ENCODE data around the gene GRM7.

Gene GRM7

GRCh38 chr3:7144697-7145308 lies 283.9 kb downstream of the GRM7 start:
- in situ Hi-C loops (cut with MboI; ENCODE audit: low pct_unique_long_range_greater_than_20kb, low sequenced_read_pairs, unreplicated experiment): no loop called here
- TF ChIP-seq CTCF (IDR thresholded peaks at IDR 0.05; ENCODE audit: extremely low read depth, insufficient read depth, missing control alignments): peak; percentile 66
- peak; percentile 6 for DNase-seq (ENCODE audit: low spot score)

- in situ Hi-C loops (cut with MboI; ENCODE audit: low pct_unique_long_range_greater_than_20kb, low sequenced_read_pairs, unreplicated experiment): no loop called here
- no peak for TF ChIP-seq CTCF (IDR thresholded peaks at IDR 0.05; ENCODE audit: extremely low read depth, insufficient read depth, missing control alignments)
- no peak for DNase-seq (ENCODE audit: low spot score)
Measured at GRCh38 chr3:7146529-7146928, 285.6 kb downstream of the GRM7 start.

GRCh38 chr3:7158516-7158915 lies 297.6 kb downstream of the GRM7 start:
- DNase-seq (ENCODE audit: low spot score): no peak
- TF ChIP-seq CTCF (IDR thresholded peaks at IDR 0.05; ENCODE audit: extremely low read depth, insufficient read depth, missing control alignments): no peak
- in situ Hi-C loops (cut with MboI; ENCODE audit: low pct_unique_long_range_greater_than_20kb, low sequenced_read_pairs, unreplicated experiment): no loop called here

GRCh38 chr3:7160689-7161088 lies 299.8 kb downstream of the GRM7 start:
- no peak for TF ChIP-seq CTCF (IDR thresholded peaks at IDR 0.05; ENCODE audit: extremely low read depth, insufficient read depth, missing control alignments)
- in situ Hi-C loops (cut with MboI; ENCODE audit: low pct_unique_long_range_greater_than_20kb, low sequenced_read_pairs, unreplicated experiment): no loop called here
- DNase-seq (ENCODE audit: low spot score): no peak

GRCh38 chr3:7166460-7166859 lies 305.5 kb downstream of the GRM7 start:
- no peak for DNase-seq (ENCODE audit: low spot score)
- in situ Hi-C loops (cut with MboI; ENCODE audit: low pct_unique_long_range_greater_than_20kb, low sequenced_read_pairs, unreplicated experiment): no loop called here

GRCh38 chr3:7171493-7171892 lies 310.6 kb downstream of the GRM7 start:
- TF ChIP-seq CTCF (IDR thresholded peaks at IDR 0.05; ENCODE audit: extremely low read depth, insufficient read depth, missing control alignments): no peak
- in situ Hi-C loops (cut with MboI; ENCODE audit: low pct_unique_long_range_greater_than_20kb, low sequenced_read_pairs, unreplicated experiment): no loop called here
- no peak for DNase-seq (ENCODE audit: low spot score)

More at GRCh38 chr3:7166460-7166859, 305.5 kb downstream of the GRM7 start:
- TF ChIP-seq CTCF (IDR thresholded peaks at IDR 0.05; ENCODE audit: extremely low read depth, insufficient read depth, missing control alignments): no peak
